Left ventricle myocardium superior (tissue), 1 donor: ENCODE results near the gene PINLYP. TPM values are rescaled to one million over a fixed set of nuclear protein-coding genes. Genes with fewer than 3 reads are reported as not detected.
"Not testable (repeated sequence)": the region's sequence is repeated elsewhere in the genome, so short reads cannot be mapped to it uniquely, and the experiment has no call there.

Experiments
- ATAC-seq: fragments of 200-7000 bp; cut with Tn5 transposase; one replicate; pipeline ENCODE4 v1.9.1; 2020; ENCODE audit warnings: mild to moderate bottlenecking, moderate library complexity
- DNase-seq: peaks from one replicate; pipeline ENCODE4 v3.0.0-alpha.2; 2020
- intact Hi-C: fragments of 100-400 bp; cut with micrococcal nuclease; formaldehyde crosslinking; loops from one replicate; pipeline ENCODE4 v1.11.0; 2022
- total RNA-seq: library from RNA; stranded (reverse); fragmentation: NEBNext Ultra II Directional; extraction: Animal tissue kit (Norgen Biotek cat#: 25700); gene quantifications from one replicate; pipeline ENCODE4 v1.2.1, GENCODE V29; 2021
- donor health status: DM: no; HTN: yes; CAD: no; lungs with severe emphysema.

PINLYP gene
- total RNA-seq, 1 donor from 2014 or later, result 1.4 TPM

GRCh38 chr19:43546581-43546980 lies 29.0 kb upstream of the PINLYP start:
- intact Hi-C loops, result no loop called here
- no peak for ATAC-seq

GRCh38 chr19:43547926-43548325 lies 27.7 kb upstream of the PINLYP start:
- DNase-seq, intact Hi-C loops, ATAC-seq: not testable (repeated sequence)

More at GRCh38 chr19:43546581-43546980, 29.0 kb upstream of the PINLYP start:
- DNase-seq, result no peak

- DNase-seq (no peak), ATAC-seq (no peak)
- intact Hi-C loops, result no loop called here
Measured at GRCh38 chr19:43548706-43549105, 26.9 kb upstream of the PINLYP start.

- ATAC-seq, result no peak
- DNase-seq, result no peak
- intact Hi-C loops, result no loop called here
Measured at GRCh38 chr19:43551399-43552197, 24.0 kb upstream of the PINLYP start.

- intact Hi-C loops, result no loop called here
- no peak for ATAC-seq
- no peak for DNase-seq
Measured at GRCh38 chr19:43552198-43552450, 23.5 kb upstream of the PINLYP start.

GRCh38 chr19:43552616-43553015 lies 23.0 kb upstream of the PINLYP start:
- DNase-seq, result no peak
- intact Hi-C loops, result no loop called here
- no peak for ATAC-seq

GRCh38 chr19:43553656-43554055 lies 21.9 kb upstream of the PINLYP start:
- intact Hi-C loops, result no loop called here
- DNase-seq, result no peak

GRCh38 chr19:43554317-43554895 lies 21.2 kb upstream of the PINLYP start:
- DNase-seq (no peak), ATAC-seq (no peak)
- intact Hi-C loops, result no loop called here

More at GRCh38 chr19:43553656-43554055, 21.9 kb upstream of the PINLYP start:
- ATAC-seq, result no peak

- DNase-seq (peak; percentile 53), ATAC-seq (peak; percentile 53)
- intact Hi-C loops, result no loop called here
Measured at GRCh38 chr19:43555185-43555770, 20.3 kb upstream of the PINLYP start.

GRCh38 chr19:43560687-43561086 lies 14.9 kb upstream of the PINLYP start:
- no peak for ATAC-seq
- intact Hi-C loops, result no loop called here
- no peak for DNase-seq

GRCh38 chr19:43561139-43561970 lies 14.2 kb upstream of the PINLYP start:
- DNase-seq (no peak), ATAC-seq (no peak)
- intact Hi-C loops, result no loop called here

GRCh38 chr19:43562226-43562697 lies 13.3 kb upstream of the PINLYP start:
- DNase-seq (no peak), ATAC-seq (no peak)
- intact Hi-C loops, result no loop called here

GRCh38 chr19:43562698-43563241 lies 12.8 kb upstream of the PINLYP start:
- ATAC-seq, result peak; percentile 97

GRCh38 chr19:43563816-43564457 lies 11.7 kb upstream of the PINLYP start:
- no peak for ATAC-seq
- intact Hi-C loops, result no loop called here
- DNase-seq, result no peak

More at GRCh38 chr19:43562698-43563241, 12.8 kb upstream of the PINLYP start:
- intact Hi-C loops, result no loop called here
- peak; percentile 90 for DNase-seq

GRCh38 chr19:43564800-43565199 lies 10.8 kb upstream of the PINLYP start:
- ATAC-seq (no peak), DNase-seq (no peak)
- intact Hi-C loops, result no loop called here

GRCh38 chr19:43569657-43570056 lies 5.9 kb upstream of the PINLYP start:
- no peak for ATAC-seq
- no peak for DNase-seq
- intact Hi-C loops, result no loop called here

GRCh38 chr19:43570174-43570791 lies 5.3 kb upstream of the PINLYP start:
- no peak for ATAC-seq
- no peak for DNase-seq
- intact Hi-C loops, result no loop called here

GRCh38 chr19:43572171-43572588 lies 3.4 kb upstream of the PINLYP start:
- intact Hi-C loops, result no loop called here
- no peak for DNase-seq
- no peak for ATAC-seq
